Suprapubic skin (tissue), 4 donors: ENCODE data around the gene GJB5.

Experiments used
- CTCF ChIP-seq, 2 donors: fragments of 200-600 bp in 1 of 2; fragments of 450-650 bp in 1 of 2; sonication (generic) in 1 of 2; IDR thresholded peaks; one replicate each; pipeline ENCODE4 v1.5.1; 2016 to 2019; ENCODE audit warnings: antibody characterized with exemption in 2 of 2, mild to moderate bottlenecking in 1 of 2, moderate library complexity in 1 of 2
- EP300 ChIP-seq: sonication (generic); formaldehyde crosslinking; IDR thresholded peaks from one replicate; pipeline ENCODE4 v1.6.1; 2017; ENCODE audit warnings: antibody characterized with exemption
- POLR2AphosphoS5 ChIP-seq, 3 donors: sonication (generic); formaldehyde crosslinking; IDR thresholded peaks; one replicate each; pipeline ENCODE4 v1.6.1; 2017; ENCODE audit warnings: antibody characterized with exemption in 3 of 3

DNA sequence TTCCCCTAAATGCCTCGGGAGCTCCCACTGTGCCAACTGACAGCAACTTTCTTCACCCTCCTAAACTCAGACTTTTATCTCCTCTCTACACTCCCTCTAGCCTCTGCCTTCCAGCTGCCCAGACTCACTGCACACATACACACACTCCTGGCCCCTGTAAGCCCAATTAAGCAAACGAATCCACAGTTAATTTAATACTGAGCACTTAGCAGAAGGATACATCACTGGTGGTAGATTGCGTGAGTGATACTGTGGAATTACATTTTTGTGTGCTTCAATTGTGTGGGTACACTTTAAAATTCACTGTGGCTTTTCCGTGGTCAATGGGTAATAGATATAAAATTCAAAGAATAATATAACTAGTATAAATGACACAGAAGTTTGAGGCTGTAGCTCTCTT is 33.6 kb upstream of the GJB5 start:
- TF ChIP-seq CTCF (IDR thresholded peaks at IDR 0.05) (no peak), POLR2AphosphoS5 (IDR thresholded peaks at IDR 0.05) (no peak), EP300 (no peak)
